Measurements from ENCODE around the gene PPIL1.

PPIL1 gene

DNA sequence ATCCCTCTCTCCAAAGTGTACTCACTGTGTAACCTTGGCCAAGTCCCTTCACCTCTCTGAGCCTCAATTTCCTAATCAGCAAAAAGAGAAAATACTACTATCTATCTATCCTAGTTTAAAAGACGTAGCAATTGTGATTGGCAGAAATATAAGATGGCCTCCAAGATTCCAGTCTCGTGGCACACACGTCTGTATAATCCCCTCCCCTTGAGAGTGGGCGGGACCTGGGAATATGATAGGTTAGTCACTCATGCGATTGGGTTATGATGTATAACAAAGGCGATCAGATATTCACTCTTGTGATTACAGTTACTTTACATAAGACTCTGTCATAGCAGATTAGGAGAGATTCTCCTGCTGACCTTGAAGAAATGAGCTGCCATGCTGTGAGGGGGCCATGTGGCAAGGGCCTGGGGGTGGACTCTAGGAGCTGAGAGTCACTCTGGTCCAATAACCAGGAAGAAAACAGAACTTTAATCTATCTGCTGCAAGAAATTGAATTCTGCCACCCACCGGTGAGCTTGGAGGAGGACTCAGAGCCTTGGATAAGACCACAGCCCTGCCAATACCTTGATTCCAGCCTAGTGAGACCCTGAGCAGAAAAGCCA lies 41.3 kb downstream of the PPIL1 start:
- no peak for DNase-seq

DNA sequence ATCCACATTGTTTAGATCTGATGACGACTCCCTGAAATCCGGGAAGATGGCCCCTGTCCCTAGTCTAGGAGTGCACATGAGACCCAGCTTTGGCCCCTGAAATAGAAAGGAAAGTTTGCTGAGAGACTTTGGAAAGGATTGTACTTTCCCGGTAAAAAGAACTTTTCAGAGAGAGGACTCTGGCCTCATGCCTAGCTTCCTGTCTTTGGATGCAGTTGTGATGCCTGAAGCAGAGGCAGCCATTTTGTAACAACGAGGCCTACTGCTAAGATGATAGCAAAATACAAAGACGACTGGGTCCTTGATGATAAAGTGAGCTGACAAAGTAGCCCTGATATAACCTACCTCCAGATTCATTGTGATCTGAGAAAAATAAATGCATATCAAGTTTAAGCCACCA lies 42.3 kb downstream of the PPIL1 start:
- no peak for DNase-seq

DNA sequence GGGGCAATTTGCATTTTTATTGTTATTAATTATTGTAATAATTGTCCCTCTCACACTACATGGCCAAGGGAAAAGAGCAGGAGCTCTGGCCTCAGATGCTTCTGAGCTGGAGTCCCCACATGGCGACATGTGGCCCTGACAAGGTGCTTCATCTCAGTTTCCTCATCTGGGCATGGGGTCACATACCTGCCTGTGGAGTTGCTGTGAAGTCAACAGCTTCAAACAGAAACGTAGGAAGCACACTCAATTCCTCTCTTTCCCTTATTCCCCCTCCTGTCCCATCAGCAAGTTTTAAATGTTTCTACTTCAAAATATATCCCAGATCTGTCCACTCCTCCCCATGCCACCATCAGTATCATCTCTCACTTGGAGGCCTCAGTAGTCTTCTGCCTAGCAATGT lies 44.0 kb downstream of the PPIL1 start:
- DNase-seq: no peak

DNA sequence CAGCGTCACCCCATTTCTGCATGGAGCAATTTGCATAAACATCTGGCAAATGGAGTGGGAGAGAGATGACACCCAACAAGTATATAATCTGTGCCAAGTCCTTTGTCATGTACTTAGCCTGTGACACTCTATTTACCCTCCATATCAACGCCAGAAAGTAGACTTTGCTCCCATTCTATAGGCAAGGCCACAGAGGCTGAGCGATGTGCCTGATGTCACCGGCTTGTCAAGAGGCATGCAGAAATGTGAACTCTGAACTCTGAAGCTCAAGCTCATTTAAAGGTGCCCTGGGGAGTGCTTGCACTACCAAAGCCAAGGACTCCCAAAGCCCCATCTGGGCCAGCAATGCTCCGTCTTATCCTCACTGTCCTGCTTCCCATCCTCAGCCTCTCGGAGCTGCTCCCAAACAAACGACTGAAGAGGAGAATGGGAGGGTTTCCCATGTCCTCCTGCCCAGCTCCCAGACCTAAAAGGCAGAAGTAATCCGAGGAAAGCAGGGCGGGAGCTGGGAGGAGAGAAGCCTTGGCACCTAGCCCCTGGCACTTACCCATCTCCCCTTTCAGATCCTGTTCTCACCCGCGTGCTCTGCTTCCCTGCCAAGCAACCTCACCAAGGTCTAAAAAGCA lies 44.6 kb downstream of the PPIL1 start:
- no peak for DNase-seq

DNA sequence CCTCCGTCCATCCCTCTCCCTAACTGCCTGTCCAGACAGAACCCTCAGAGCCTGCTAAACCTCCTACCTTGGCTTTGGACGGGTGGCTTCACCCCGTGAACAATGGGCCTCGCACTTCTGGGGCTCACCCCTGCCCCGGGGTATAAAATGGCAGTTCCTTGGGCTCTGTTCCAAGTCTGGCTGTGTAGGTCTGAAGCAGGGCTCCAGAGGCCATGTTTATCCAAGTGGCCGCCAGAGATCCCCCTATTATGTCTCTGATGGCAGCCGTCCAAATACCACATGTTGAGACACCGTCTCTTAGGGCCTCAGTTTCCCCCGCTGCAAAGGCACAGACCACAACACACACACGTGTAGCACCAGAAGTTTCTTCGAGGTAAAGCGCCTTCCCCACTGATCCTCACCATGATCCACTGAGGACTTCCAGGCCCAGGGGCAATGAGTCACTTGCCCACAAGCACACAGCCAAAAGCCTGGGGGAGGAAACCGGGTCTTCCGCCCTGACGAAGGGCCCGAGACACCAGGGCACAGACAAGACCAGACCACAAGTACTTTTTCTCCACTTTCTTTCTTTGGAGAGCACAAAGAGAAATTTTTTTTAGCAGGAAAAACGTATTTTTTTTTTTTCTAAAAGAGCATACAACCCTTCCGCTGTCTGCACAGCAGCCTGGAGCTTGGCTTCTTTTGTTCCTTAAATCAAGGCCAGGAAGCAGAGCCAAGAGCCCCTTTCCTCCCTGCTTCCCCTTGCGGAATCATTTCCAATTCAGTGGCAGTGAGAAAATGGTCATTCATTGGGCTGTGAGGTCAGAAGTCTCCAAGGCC lies 47.1 kb downstream of the PPIL1 start:
- DNase-seq: peak; percentile 89

DNA sequence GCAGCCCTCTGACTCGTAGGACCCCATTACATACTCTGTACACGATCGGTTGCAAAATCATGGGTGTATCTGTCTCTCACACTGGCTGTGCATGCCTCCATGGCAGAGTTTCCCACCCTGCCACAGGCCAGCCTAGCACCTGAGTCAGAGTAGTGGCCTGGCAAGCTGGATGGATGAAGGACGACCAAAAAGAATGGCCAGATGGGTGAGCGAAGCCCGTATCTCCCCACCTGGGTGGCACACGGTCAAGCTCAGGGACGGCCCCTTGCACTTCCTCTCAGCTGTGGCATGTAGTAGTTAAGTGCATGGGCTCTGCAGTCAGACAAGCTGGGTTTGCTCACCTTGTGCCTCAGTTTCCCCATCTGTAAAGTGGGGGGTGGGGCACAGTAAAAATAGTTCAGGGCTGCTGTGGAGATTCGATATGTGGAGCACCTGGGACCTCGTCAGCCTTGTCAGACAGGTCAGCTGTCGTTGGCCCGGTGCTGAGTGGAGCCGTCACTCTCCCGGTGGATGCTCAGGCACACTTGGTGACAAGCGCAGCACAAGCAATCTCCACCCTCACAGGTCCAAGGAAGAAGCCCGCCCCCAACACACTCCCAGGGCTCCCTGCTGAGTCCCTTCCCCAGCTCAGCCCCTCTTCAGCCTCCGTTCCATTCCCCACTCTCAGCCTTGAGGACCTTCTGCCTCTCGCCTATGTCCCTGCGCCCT lies 47.9 kb downstream of the PPIL1 start:
- peak; percentile 26 for DNase-seq

DNA sequence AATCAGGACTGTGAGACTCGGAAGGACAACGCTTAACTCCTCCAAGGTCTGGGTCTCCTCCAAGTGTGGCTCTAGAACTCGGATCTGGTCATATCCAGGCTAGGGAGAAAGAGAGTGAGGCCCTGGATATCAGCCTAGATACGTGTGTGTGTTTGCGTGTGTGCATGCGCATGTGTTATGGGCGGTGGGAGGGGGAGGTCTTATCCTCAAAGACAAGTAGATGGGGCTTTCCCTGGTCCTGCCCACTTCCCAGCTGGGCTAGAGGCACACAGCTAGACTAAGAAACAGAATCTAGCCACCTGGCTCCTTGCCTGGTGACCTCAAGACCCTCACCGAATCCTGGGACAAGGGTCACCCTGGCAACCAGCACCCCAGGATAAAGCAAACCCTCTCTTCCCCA lies 48.6 kb downstream of the PPIL1 start:
- no peak for DNase-seq

DNA sequence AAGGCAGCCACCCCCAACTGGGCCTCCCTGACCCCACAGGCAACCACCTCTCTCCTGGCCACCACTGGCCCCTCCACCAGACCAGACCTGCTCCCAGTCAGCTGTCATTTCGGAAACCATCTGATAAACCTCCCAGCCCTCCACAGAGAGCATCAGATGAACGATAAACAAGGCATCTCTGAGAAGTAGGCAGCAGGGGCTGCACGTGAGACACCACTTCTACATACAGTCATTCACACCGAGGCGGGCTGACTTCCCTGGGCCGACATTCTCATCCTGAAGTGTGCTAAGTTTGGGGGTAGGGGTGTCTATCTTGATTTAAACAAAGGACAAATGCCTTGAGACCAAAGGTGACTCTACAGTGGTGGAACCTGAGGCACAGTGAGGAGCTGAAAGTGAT lies 49.2 kb downstream of the PPIL1 start:
- no peak for DNase-seq

DNA sequence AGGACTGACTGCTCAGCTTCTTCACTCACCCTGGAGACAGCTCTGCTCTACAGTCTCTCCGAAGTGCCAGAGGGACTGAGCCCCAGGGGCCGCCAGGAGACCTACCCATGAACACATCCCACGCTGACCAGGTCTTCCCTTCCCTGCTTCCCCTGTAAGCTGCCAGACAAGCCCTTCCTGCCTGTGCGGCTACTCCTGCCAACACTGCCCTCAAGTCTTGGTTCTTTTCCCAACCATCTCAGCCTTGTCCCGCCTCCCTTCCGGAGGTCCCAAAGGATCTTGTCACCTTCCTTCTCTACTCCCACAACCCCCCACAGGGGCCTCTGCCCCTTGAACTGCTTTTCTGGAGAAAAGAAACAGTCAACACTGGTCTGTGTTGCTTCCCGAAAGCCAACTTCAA lies 50.4 kb downstream of the PPIL1 start:
- no peak for DNase-seq

DNA sequence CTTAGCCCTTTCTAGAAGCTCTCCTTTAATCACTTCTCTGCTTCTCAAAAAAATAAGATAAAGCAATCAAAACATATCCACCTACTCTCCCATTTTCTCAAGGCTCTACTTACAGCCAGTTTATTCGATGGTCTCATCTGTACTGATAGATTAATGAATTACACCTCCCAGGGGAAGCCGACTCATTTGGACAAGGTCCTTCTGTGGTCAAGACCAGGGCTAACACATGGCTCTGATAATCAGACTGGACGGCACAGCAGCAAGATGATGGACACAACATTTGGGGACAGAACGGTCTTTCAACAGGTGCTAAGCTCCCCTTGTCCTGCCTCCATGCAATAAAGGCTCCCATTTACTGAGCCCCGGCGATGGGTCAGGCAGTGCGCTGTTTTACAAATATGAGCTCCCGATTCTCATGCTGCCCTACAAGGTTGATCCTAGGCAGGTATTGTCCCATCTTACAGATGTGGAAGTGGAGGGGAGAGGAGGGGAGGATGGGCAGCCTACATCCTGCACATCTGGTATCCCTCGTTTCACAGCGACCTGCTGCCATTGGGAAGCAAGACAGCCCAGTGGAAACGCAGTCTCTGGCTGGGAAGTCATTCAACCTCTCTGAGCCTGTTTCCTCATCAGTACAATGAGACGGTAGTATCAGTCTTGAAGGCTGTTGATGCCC lies 51.0 kb downstream of the PPIL1 start:
- DNase-seq: no peak

DNA sequence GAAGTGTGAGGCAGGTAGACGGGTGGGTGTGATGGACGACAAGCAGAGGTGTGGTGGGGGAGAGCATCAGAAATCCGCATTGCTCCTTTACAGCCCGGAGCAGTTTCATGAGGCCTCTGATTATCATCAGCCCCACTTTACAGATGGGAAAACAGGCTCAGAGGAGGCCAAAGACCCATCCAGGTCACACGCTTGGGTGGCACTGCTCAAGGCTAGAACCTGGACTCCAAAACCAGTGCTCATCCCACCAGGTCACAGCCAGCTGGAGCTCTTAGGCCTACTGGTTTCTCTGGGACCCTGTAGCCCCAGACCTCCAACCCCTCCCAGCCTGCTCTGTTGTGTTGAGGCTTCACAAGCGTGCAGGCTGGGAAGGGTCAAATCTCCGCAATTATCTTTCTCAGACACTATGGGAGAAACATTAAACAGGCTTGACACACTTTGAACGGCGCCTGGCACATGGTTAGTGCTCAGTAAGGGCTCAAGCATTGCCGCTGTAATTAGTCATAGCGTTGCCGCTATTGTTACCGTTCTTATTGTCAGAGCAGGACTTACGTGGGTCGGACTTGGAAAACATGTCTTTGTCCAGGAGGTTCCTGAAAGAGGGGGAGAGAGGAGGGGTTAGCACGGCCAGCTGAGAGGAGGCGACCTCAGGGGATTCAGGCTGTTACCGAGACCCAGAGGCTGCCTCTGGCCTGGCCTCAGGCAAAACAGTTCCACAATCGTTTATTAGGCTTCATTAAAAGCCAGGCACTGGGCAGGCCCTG lies 51.9 kb downstream of the PPIL1 start:
- DNase-seq: no peak

DNA sequence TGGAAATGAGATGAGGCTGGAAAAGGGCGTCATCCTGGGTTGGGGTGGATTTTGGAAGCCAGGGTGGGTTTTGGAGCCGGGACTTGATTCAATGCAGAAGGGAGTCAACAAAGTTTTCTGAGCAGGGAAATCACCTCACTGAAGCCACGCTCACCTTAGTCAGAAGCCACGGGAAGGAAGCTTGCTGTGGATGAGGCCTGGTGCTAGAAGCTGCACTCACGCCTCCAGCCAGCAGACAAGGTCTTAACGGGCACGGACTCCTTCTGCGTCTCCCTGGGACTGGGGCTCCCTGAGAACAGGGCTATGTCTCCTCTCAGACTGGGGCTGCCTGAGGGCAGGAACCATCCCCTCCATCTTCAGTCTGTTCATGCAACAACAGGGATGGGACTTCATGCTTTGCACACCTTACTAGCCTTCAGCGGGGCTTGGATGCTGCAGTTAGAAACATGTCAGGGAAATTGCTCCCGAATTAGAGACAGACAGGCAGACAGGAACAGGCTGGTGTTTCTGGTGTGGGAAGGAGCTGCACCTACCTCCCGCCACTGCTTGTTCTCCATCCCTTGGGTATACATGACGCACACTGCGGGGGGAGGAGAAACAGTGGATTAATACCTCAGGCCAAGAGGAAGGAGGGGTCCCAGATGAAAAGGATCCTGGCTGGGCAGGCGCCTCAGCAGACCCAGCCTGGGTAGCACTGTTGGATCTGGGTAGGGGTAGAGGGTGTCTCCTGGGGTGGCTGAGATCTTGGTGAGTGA lies 52.8 kb downstream of the PPIL1 start:
- DNase-seq: no peak

DNA sequence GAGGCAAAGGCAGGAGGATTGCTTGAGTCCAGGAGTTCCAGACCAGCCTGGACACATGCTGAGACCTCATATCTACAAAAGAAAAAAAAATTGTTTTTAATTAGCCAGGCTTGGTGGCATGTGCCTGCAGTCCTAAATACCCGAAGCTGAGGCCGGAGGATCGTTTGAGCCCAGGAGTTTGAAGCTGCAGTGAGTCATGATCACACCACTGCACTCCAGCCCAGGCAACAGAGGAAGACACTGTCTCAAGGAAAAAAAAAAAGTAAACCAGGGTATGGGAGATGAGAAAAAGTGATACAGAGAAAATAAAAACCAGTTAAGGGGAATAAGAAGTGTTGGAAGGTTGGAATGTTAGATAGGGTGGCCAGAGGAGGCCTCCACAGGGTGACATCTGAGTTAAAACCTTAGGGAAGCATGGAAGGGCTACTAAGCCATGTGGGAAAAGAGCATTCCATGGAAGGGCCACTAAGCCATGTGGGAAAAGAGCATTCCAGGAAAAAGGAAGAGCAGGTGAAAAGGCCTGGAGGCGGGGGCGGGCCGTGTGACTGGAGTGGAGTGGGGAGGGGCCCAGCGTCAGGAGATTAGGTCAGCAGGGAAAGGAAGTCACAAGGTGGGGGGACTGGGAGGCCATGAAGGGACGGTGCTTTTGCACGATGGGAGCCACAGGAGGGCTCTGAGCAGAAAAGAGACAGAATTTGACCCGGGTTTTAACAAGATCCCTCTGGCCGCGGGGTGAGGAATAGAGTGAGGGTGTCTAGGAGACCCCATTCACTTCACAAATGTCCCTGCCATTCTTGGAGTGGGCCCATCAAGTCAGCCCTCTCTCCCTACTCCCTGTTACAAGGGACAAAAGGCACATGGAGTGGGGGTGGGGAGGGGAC lies 53.7 kb downstream of the PPIL1 start:
- DNase-seq: peak; percentile 75

DNA sequence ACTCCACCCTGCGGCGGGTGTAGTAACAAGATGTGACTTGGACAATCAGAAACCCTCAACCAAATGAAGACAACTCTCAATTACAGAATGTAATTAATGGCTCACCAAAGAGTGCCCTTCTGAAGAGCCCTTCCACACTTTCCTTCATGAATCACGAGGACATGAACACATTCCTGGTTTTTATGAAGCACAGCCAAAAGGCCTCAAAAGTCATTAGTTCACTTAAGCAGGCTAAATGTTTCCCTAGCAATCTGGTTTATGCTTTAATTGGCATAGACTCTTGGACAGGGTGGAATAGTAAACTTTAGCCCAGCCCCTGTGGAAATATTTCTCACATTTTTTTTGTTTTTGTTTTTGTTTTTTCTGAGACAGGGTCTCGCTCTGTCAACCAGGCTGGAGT lies 55.8 kb downstream of the PPIL1 start:
- no peak for DNase-seq

DNA sequence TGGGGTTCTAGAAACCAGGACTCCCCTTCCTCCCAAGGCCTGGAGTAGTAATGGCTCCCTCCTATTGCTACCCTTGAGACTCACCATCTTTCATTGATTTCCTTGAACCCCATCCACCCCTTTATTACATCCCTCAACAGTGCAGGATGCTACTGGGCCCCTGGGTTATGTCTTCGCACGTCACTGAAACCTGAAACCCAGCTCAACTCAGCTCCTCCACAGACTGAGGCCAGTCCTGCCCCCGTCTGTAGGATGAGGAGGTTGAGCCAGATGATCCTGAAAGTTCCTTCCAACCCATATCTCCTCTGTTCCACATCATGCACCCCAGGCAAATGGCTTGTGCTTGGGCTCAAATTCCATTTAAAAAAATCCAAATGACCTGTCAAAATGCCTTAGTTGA lies 56.8 kb downstream of the PPIL1 start:
- no peak for DNase-seq

DNA sequence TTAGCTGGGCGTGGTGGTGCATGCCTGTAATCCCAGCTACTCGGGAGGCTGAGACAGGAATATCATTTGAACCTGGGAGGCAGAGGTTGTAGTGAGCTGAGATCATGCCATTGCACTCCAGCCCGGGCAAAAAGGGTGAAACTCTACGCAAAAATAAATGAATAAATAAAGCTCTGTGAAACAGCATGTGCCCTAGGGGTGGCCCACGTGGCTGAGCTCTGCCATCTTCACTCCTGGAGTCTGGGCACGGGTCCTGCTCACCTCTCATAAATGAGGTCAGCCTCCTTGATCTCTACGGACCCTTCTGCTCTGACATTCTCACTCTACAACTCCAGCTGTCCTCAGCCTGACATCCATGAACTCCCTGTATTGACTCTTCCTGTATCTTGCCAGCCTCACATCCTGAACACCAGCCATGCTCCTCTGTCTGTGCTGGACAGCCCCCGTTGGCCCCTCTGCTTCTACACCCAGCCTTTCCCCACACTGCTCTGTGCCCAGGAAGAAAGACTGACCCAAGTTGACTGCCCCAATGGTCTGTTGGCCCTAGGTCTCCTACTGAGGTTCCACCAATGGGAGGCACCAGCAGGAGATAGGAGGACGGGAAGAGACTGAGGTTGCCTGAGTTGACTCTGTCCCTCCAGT lies 57.3 kb downstream of the PPIL1 start:
- no peak for DNase-seq

DNA sequence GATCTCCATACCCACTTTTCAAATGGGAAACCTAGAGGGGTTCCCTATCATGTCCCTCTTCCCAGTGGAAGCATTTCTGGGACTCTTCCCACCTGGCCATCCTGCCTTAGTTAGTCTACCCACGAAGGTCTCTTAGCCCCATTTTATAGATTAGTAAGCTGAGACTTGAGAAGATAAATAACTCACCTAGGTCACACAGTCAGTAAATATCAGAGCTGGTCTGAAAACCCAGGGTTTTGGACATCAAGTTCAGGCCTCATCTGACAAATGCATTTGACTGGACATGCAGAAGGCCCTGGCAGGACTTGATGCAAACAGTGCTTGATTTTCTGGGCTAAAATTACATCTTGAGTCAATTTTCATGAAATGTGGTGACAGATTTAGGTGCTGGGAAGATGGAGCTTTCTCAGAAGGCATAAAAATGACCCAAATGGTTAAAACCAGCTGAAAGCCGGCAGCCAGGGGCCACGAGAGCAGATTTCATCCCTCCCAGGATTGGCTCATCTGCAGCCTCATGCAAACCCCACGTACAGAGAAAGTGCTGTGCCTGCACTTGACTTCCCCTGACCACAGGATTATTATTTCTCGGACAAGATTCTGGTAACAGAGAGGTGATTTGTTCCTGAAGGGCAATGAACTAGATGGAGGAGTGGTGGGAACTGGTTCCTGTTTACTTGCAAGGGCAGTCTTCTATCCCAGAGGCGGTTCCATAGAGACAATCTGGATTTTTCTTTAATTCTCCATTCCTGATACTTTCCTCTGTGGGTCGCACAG lies 58.5 kb downstream of the PPIL1 start:
- DNase-seq: no peak

DNA sequence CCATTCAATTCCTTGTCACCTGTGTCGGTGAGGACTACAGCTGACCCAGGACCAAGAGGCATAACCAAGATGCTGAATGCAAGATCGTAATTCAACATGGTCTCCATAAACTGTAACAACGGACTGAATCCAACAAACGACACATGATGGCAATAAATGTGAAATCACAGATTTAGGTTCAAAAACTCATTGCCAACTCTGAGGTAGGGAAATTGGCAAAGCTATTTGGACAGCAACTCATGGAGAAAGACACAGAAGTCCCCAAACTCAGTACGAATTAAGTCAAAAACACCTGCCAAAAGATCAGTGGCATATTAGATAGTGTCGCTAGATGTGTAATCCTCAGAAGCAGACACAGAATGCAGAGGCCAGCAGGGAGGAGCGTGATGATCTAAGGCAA lies 60.4 kb downstream of the PPIL1 start:
- no peak for DNase-seq

DNA sequence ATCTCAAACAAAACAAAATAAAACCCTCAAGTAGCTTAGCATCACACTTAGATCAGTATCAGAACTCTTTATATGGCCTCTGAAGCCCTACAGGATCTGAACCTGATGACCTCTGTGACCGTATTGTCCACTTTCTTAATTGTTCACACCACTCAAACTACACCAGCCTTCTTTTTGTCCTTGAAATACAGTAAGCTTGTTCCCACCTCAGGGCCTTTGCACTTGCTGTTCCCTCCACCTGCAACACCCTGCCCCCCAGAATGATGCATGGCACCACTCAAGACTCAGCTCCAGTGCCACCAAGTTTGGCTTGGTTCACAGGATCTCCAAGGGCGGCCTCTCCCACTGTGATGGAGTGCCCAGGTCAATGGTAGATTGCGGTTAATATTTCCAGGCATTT lies 61.1 kb downstream of the PPIL1 start:
- DNase-seq: no peak
